ENCODE data around the gene MC3R. TPM values are rescaled to one million over a fixed set of nuclear protein-coding genes. Genes with fewer than 3 reads are reported as not detected.

MC3R gene
- total RNA-seq, 3 donors from 2014 or later (not counting 1 experiment from before 2014, with no cell fraction given) = not detected

DNA sequence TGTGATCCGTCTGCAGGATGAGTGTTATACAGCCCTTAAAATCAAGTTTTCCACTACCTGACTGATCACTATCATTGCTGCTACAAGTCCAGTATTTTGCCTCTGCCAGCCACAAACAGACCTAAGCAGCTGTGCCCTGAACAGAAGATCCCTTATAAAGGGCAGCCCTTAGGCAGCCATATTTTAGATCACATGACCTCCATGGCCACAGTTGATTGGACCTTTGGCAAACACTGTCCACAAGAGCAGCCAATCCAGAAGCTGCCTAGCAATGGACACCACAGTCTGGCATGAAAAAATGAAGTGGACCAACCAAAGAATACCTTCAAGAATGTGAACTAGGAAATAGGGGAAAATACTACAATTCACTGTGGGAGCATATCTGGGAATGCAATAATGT is 50.8 kb downstream of the MC3R start:
- Histone ChIP-seq H3K27ac (ENCODE audit: low read length) (no peak overlapping the region), H3K36me3 (ENCODE audit: control insufficient read depth, insufficient read depth, low read length) (no peaks in the 10 kb centered on the region), H3K4me1 (ENCODE audit: control insufficient read depth, insufficient read depth, low read length) (no peaks in the 10 kb centered on the region), H3K9me3 (ENCODE audit: control insufficient read depth, insufficient read depth, low read length) (no peaks in the 10 kb centered on the region), H3K27me3 (ENCODE audit: control insufficient read depth, insufficient read depth, low read length) (no peaks in the 10 kb centered on the region), H3K4me3 (ENCODE audit: low read length) (no peak overlapping the region)
- WGBS (ENCODE audit: insufficient coverage) = 100% methylated on average over 1 of the region's 1 CpG
- TF ChIP-seq, protein P1, sequence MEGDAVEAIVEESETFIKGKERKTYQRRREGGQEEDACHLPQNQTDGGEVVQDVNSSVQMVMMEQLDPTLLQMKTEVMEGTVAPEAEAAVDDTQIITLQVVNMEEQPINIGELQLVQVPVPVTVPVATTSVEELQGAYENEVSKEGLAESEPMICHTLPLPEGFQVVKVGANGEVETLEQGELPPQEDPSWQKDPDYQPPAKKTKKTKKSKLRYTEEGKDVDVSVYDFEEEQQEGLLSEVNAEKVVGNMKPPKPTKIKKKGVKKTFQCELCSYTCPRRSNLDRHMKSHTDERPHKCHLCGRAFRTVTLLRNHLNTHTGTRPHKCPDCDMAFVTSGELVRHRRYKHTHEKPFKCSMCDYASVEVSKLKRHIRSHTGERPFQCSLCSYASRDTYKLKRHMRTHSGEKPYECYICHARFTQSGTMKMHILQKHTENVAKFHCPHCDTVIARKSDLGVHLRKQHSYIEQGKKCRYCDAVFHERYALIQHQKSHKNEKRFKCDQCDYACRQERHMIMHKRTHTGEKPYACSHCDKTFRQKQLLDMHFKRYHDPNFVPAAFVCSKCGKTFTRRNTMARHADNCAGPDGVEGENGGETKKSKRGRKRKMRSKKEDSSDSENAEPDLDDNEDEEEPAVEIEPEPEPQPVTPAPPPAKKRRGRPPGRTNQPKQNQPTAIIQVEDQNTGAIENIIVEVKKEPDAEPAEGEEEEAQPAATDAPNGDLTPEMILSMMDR (IDR thresholded peaks at IDR 0.05) = no peak
- Mint-ChIP-seq H3K9me3 (no peaks in the 10 kb centered on the region), H3K4me1 (no peaks in the 10 kb centered on the region), H3K4me3 (no peak overlapping the region), H3K27ac (no peak overlapping the region), H3K36me3 (no peaks in the 10 kb centered on the region), H3K27me3 (ENCODE audit: low read depth in 2 of 2) (peaks cover 10 to 33% of the 10 kb centered on the region in 2 donors)
- DNase-seq (no peak), ATAC-seq (no peak)
- intact Hi-C loops (cut with micrococcal nuclease) = no loop called here

Other genes starting within 250 kb of the MC3R start
- gene CBLN4, start 243.2 kb upstream of the MC3R start, total RNA-seq = not detected
- gene FAM210B, start 110.2 kb downstream of the MC3R start, total RNA-seq = 10 to 100 TPM in 1 of 3 donors, 1 to 10 TPM in 2; 6.4 to 11.5 (median 8.8) TPM
- gene AURKA, start 143.5 kb downstream of the MC3R start, total RNA-seq = 1 to 10 TPM; 1.5 to 2.9 (median 2.0) TPM
- gene CSTF1, start 143.9 kb downstream of the MC3R start, total RNA-seq = 10 to 100 TPM; 15.8 to 24.3 (median 18.5) TPM
- 10 to 100 TPM in 2 of 3 donors, 1 to 10 TPM in 1; 9.3 to 13.8 (median 13.4) TPM for gene CASS4, start 163.5 kb downstream of the MC3R start, total RNA-seq
- gene RTF2, start 219.9 kb downstream of the MC3R start, total RNA-seq = 10 to 100 TPM; 81.5 to 89.1 (median 83.4) TPM

Data from natural killer cell (primary cell).